Activated CD4-positive, CD25-positive, alpha-beta regulatory T cell treated with anti-CD3 and anti-CD28 coated beads, Interleukin-2, amount 50 U/mL, for 24 hours (primary cell): ENCODE measurements around the gene SPX.

ENCODE experiments used
- ATAC-seq, 2 donors: fragments of 150-1000 bp; cut with Tn5 transposase; one replicate each; pipeline ENCODE4 v1.10.0; 2021; ENCODE audit warnings: mild to moderate bottlenecking in 1 of 2, moderate library complexity in 1 of 2

SPX gene, protein sequence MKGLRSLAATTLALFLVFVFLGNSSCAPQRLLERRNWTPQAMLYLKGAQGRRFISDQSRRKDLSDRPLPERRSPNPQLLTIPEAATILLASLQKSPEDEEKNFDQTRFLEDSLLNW

DNA sequence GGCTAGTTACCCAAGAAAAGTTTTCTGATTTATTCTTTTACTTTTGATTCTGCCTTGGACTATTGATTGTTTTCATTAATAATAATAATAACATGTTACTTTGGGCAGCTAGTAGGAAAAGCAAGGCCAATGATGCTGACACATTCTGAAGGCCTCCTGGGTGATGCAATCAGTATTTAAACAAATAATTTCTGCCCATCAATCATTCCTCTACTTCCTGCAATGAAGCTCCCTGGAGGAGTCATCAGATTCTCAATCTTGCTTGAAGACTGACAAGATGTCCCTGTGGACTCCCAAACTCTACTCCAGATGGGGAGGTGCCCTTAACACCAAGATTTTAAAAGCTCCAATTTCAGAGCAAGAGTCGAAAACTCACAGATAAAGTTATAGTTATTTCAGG is at the start of gene SPX:
Gene SPX, plus strand, starts transcription at position 244 of the 400 bp plus-strand sequence. CDS start 177 bp downstream, outside the sequence.
- ATAC-seq = no peak

GRCh38 chr12:21476949-21477348 is 49.1 kb upstream of the SPX start:
- peak; percentile 72 to 85 for ATAC-seq

- no peak for ATAC-seq
Measured at GRCh38 chr12:21478756-21479455, 47.2 kb upstream of the SPX start.

GRCh38 chr12:21483531-21483930 is 42.6 kb upstream of the SPX start:
- ATAC-seq = no peak

- ATAC-seq = no peak
Measured at GRCh38 chr12:21485998-21486397, 40.1 kb upstream of the SPX start.

GRCh38 chr12:21499765-21500164 is 26.3 kb upstream of the SPX start:
- no peak for ATAC-seq

- ATAC-seq = no peak
Measured at GRCh38 chr12:21500786-21501257, 25.3 kb upstream of the SPX start.

DNA sequence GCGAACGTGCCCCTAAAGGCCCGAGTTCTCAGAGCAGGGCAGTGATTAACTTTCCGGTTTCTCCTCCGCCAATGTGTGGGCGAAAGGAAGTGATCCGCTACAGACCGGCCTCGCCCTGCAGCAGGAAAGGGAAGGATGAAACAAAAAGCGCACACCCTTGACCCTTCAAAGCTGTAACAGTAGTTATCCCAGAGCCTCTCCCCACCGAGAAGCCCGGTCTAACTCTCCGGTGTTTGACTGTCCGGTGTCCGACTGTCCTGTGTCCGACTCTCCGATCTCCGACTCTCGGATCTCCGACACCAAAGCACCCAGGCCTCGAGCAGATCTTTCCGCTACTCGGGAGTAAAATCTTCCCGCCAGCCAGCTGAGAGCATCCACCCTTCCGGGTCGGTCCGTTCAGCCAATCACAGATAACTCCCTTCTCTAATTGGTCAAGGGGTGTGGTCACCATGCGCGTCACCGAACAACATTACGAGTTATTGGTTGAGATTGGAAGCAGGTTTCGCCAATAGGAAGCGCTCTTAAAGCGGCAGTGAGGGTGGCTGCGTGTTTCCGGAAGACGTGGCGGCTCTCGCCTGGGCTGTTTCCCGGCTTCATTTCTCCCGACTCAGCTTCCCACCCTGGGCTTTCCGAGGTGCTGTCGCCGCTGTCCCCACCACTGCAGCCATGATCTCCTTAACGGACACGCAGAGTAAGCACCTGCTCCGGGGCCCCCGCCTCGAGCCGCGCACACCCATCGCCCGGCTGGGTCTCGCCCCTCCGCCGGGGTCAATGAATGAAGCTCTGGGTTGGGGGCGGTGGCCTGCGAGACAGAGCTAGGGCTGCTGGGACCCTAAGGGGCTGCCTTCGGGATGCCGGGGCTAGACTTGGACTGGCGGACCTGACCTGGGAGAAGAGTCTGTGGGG is 24.6 kb upstream of the SPX start, which contains the start of the genes GOLT1B and RECQL:
Gene GOLT1B, plus strand, starts transcription at position 532 of the 906 bp plus-strand sequence. Its CDS starts 135 bp downstream, at position 667.
Gene RECQL, minus strand, starts transcription at position 378 of the 906 bp plus-strand sequence. CDS start 2,065 bp downstream, outside the sequence.
- ATAC-seq = peak; percentile 98 to 99

DNA sequence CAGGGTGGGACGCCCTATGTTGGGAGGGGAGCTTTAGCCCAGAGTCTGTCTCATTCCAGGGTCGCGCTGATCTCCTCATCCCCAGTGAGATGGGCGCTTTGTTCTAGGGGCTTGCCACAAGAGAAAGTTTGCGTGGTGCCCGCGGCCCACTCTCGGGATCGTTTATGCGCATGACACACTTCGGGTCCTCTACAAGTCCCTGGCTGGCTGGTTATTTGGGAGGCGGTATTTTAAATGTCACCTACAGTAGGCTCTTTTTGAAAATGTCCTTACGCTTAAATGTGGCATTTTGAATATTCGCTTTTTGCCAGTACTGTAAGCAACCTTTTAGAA is 24.0 kb upstream of the SPX start:
- ATAC-seq = peak in 1 of 2 donors; percentile 8

DNA sequence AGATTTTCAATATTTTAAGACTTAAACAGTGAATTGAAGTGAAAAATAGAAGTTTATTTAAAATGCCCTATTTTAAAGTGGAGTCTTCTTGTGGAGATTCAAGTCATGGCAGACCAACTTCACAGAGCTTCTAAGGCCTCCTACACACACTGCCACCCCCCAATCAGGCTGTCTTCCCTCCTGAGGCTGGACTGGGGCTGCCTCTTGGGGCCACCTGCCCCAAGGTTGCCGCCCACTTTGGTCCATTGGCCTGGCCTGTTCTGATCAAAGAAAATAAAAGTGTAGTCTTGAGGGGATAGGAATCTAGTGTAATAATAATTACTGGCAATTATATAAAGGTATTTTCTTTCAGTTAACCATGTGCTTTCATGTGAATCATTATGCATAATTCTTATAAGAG is 23.2 kb upstream of the SPX start:
- ATAC-seq = no peak

- ATAC-seq = no peak
Measured at GRCh38 chr12:21505888-21506287, 20.2 kb upstream of the SPX start.

GRCh38 chr12:21507849-21508248 is 18.2 kb upstream of the SPX start:
- no peak for ATAC-seq

DNA sequence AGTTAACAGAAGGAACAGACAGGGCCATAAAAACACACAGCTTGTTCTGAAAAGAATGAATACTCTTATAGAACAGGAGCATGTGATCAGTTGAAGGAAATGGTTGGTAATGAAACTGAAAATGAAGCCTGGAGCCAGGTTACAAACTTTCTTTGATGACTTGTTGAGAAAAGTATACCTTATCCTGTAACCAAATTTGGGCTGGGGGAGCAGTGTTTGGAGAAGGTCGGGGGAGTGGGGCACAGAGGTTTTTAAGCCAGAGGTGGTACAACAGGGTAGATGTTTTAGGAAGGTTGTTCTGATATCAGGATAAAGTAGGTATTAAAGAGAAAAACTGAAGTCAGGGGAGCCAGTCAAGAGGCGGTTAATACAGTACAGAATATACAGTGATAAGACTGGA is 16.3 kb upstream of the SPX start:
- peak; percentile 58 to 87 for ATAC-seq

DNA sequence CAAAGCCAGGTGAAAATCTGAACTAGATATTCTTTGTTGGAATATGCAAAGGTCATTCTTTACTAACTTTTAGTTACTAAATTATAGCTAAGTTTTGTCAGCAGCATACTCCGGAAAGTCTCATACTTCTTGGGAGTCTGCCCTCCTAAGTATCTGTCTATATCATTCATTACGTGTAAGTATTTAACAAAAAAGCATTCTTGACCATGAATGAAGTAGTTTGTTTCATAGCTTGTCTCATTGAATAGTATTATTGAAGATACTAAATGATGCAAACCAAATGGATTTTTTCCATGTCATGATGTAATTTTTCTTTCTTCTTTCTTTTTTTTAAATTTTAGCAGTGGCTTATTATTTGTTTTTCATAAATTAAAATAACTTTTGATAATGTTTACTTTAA is 9.8 kb upstream of the SPX start:
- ATAC-seq = no peak

DNA sequence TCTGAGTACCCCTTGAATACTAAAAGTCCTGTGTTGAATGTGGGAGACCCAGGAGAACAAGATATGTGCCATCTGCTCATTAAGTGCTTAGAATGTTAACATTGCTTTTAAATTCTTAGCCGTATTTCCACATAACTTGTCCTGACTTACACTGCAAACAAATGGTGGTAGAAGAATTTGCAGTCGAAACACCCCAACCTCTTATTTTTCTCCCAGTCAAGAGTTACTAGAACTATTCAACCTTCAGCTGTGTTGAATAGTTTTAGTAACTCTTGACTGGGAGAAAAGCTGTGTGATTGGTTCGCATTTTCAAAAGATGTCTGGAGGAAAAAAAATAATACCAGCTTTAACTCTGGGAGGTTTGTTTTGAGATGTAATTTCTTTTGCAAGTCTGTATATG is 7.6 kb upstream of the SPX start:
- ATAC-seq = no peak

DNA sequence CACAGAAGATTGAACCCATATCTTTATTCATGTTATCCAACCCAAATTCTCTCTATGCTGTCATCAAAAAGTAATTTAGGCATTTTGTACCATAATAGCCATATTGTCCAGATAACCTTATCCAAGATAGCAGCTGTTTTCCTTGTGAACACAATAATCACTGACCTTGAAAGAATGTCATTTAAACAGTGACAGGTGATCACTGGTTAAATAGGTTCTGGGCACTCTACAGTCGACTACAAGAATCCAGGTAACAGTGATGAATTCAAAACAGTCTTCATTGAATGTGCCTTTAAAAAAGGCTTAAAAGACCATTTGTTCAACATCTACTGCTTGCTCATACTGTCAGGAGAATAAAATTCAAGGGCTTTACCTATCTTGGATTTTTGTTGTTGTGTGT is 4.6 kb upstream of the SPX start:
- ATAC-seq = no peak

DNA sequence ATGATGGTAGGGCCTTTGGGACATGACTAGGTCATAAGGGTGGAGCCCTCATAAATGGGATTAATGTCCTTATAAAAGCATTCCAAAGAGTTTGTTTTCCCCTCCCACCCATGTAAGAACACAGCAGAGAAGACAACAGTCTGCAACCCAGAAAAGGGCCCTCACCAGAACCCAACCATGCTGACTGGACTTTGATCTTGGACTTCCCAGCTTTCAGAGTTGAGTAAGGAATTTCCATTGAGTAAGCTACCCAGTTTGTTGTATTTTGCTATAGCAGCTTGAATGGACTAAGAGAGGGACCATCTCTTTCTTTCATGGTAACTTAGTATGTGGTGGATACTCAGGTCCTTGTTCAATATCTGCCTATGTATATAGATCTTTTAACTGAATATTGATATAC is 2.9 kb upstream of the SPX start:
- no peak for ATAC-seq

DNA sequence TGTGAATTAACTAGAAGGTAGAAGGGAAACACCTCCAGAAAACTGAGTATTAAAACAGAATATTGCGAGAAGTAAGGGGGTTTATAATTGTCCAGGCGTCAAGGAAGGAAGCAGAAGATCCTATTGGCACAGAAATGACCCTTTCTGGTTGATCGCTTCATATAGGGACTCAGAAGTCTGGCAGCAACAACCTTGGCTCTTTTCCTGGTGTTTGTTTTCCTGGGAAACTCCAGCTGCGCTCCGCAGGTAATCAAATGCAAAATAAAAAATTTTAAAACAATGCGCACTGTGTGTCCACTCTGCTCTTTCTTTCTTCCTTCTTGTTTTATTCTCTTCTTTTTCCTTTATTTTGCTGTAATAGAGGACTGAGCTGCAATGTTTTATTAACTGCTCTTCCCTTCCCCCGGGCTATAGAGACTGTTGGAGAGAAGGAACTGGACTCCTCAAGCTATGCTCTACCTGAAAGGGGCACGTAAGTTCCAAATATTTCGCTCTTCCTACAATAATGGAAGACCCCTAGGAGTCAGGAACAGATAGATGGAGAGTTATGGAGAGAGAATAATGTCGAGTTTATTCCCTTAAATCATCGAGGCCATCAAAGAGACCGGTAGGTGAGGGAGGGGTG is 737 bp downstream of the SPX start:
- no peak for ATAC-seq

DNA sequence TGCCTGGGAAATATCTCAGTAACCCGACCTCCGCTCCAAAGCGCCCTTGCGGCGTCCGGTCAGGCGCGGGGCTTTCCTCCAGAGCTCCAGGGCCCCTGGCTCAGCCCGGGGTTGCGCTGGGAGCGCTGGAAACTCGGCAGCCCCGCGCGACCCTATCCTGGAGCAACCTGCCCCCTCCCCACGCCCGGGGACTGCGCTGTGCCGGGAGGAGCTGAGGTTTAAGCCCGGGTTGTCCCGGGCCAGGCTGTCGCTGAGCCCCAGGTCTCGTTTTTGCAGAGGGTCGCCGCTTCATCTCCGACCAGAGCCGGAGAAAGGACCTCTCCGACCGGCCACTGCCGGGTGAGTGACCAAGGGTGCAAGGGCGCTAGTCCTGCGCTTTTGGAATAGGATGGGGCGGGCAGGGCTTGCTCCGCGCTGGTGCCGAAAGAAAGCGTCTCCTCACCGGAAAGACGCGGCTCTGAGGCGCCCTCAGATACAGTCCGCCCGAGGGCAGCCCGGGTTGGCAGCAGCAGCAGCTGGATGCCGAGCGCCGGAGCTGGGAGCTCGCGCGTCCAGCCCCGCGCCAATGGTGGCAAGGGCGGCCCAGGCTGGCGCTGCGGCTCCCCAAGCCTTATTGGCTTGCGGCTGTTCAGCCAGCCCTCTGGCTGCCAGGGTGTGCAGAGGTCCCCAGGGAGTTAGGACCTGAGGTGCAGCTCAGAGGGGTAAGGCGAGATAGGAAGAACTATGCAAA is 1.5 kb downstream of the SPX start:
- ATAC-seq = peak; percentile 91 to 92

GRCh38 chr12:21528953-21529352 is 2.9 kb downstream of the SPX start:
- no peak for ATAC-seq

GRCh38 chr12:21529456-21529855 is 3.4 kb downstream of the SPX start:
- ATAC-seq = no peak

- no peak for ATAC-seq
Measured at GRCh38 chr12:21538061-21538653, 12.1 kb downstream of the SPX start.
